Stimulated activated CD8-positive, alpha-beta memory T cell treated with anti-CD3 and anti-CD28 coated beads, Interleukin-2, amount 100 ng/mL, for 1 hour (primary cell): Measurements from ENCODE around the gene UGT2B10.

Experiments used
- DNase-seq, 2 donors: peaks; one replicate each; pipeline ENCODE4 v3.0.0-alpha.2; 2020; ENCODE audit warnings: low read depth in 2 of 2

Gene UGT2B10

GRCh38 chr4:68871809-68872642 is 56.2 kb downstream of the UGT2B10 start:
- no peak for DNase-seq

DNA sequence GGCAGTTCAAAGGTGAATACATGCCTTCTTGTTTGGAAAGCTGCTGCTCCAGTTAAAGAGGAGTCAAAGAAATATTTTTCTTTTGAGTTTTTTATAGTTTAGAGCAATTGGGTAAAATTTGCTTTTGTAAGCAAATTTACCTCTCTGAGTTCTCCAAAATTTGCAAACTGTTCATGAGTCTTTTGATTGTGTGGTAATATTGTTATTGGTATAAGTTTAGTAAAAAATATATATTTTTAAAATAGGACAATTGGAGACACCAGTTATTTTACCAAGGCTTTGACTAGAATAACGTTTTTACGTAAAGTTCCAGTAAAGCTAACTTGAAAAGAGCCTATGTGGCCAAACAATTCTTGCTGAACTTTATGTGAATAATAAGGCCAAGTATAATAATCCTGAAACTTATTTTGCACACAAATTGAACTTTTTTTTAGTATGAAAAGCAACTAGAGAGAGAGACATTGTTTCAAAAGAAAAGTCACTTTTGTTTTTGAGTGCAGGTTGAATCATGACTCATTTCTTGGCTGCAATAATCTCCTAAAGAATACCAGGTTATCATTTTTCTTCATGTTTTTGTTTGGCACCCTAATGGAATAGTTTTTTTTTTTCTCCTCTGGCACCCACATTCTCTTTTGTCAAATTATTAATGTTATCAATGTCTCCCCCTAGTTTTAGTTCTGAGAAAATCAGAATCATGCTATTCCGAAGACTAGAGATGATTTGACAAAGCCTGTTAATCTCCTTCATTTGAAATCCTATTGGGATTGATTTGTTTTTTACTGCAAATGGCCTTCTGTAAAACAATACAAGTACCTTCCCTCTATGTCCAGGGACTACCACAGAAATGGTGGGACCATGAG is 57.1 kb downstream of the UGT2B10 start:
- DNase-seq, result no peak

DNA sequence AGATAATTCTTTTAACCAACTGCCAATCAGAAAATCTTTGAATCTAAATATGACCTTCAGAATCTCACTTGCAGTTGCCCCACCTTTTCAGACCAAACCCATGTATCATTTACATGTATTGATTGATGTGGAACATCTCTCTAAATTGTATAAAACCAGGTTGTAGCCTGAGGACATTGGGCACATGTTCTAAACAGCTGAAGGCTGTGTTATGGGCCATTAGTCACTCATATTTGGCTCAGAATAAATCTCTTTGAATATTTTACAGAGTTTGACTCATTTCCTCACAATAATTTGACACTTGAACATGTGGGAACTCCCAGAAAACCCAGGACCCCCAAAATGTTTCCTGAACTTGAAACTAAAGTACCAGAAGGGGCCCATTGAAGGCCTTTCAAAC is 58.7 kb downstream of the UGT2B10 start:
- DNase-seq, result no peak

DNA sequence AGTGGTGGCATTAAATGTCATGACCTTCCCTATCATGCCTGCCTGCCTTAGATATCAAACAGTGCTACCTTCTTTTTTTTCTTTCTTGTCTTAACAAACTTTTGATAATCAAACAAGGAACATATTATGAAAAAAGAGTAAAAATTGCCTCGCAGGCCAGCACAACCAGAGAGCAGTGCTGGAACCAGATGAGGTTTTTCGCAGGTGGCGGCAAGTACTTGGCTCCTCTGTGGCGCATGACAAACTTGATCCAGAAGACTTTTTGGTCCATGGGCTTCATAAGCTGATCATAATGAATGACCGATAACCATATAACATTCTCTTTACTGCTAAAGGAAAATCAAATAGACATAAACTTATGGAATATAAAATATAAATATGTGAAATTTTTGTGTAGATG is 61.8 kb downstream of the UGT2B10 start:
- no peak for DNase-seq

GRCh38 chr4:68878048-68878447 is 62.3 kb downstream of the UGT2B10 start:
- no peak for DNase-seq
